GM18858 (cell line): ENCODE measurements around the gene TM4SF4.
"Not testable (repeated sequence)": the region's sequence is repeated elsewhere in the genome, so short reads cannot be mapped to it uniquely, and the experiment has no call there.

Source experiments
- ATAC-seq: cut with Tn5 transposase; IDR thresholded peaks from one replicate; pipeline ENCODE4 v1.9.1; 2021; ENCODE audit not compliant: unreplicated experiment

TM4SF4 gene

DNA sequence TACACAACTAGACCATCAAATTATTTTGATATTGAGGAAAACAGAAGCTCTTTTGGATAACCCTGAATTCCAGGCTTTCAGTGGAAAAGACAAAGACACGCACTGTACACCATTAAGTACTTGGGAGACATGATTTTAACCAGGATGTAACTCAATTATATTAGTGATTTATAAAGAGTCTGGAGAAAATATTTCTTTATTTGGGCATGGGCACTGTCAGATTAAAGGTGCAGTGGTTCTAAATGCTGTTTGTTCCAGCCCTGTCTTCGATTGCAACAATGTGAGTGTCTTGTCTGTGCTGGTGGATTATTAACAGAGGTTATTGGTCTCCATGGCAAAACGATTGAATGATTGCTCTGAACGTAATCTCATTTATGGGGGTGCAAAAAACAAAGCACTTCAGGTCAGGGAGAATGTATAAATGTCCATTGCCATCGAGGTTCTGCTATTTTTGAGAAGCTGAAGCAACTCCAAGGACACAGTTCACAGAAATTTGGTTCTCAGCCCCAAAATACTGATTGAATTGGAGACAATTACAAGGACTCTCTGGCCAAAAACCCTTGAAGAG is at the start of gene TM4SF4:
Gene TM4SF4 (plus strand): TSS at position 448 of the 568 bp plus-strand sequence. CDS start 181 bp downstream, outside the sequence.
- ATAC-seq, result no peak

GRCh38 chr3:149424918-149425317 is 49.6 kb upstream of the TM4SF4 start:
- ATAC-seq, result no peak

GRCh38 chr3:149426325-149426724 is 48.2 kb upstream of the TM4SF4 start:
- no peak for ATAC-seq

DNA sequence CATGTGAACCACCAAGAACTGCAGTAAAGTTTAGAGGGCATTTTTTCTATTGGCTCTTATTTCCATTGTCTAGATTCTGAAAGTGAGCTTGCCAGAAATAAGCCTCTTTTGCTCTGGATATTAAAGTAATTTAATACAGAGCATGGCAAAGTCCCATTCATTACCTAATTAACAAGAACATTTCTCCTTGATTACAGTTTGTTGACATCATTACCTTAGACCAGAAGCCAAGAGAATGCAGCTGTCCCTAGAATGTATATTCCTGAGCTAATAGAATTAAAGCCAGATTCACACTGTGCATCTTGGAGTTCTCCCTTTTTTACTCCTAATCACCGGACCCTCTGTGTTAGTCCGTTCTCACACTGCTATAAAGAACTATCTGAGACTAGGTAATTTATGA is 46.4 kb upstream of the TM4SF4 start:
- no peak for ATAC-seq

- ATAC-seq, result no peak
Observed at GRCh38 chr3:149430216-149430615, 44.3 kb upstream of the TM4SF4 start.

DNA sequence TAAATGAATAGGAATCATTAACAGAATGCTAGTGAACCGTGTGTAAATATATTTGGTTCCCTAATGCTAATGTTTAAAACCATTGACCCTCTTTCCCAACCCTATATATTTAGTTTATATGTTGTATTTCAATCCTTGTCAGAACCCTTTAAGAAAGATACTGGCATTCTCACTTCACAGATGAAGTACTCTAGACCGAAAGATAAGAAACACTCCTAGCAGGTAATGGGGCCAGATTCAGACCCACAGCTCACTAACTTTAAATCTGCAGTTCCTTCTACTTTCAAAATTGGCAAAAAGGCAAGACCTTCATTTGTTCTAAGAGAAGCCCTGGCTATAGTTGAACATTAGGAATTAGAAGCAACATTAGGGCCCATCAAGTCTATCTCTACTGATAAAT is 42.3 kb upstream of the TM4SF4 start:
- no peak for ATAC-seq

DNA sequence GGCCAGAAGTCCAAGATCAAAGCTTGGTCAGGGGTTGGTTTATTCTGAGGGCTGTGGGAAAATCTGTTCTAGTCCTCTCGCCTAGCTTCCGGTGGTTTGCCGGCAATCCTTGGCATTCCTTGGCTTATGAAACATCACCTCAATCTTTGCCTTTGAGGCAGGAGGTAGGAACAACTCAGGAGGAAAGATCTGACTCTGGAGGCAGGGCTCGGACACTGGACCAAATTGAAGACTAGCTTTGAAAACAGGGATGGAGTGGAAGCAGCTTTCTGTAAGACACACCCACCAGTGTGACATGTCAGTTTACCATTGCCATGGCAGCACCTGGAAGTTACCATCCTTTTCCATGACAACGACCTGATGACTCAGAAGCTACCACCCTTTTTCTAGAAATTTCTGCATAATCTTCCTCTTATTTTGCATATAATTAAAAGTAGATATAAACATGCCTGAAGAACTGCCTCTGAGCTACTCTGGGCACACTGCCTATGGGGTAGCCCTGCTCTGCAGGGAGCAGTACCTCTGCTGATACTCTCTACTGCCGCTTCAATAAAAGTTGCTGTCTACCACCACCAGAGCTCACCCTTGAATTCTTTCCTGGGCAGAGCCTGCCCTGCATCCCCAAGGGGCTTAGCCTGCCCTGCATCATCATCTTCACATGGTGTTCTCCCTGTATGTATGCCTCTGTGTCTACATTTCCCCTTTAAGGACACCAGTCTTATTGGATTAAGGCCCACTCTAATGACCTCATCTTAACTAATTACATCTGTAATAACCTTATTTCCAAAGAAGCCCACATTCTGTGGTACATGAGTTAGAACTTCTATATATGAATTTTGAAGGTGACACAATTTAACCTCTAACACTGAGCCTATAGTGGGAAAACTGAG is 38.3 kb upstream of the TM4SF4 start:
- ATAC-seq, result no peak

DNA sequence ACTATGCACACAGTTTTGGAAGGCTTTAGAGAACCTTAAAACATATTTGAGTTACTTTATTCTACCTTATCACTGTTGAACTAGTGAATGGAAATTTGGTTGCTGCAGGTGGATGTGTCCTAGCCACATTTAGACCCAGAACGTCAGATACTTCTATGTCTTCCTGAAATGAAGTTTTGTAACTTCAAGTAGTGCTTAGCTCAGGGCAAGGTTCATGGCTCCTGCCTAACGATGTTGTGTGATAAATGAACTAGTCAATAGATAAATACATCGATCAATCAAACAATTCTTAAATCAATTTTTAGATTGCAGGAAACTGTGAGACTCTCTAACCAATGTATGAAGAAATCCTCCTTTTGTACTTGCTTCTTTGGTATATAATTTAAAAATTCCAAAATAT is 37.2 kb upstream of the TM4SF4 start:
- no peak for ATAC-seq

DNA sequence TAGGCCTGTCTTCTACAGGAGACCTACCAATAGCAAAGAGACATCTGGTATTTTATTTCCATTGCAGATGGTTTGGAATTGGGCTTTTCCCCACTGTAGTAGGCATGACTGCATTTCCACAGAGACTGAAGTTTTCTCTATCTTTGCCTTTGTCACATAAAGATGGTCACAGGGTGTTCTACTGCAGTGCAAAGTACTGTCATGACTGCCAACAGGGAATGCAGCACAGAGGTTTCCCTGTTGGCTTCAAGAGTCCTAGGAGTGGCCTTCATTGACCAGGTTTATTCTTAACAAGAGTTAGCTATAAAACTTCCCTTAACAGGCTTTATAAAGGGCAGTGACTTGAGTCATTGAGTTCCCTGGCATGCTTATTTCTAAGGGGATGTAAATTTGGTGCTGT is 36.8 kb upstream of the TM4SF4 start:
- no peak for ATAC-seq

- no peak for ATAC-seq
Observed at GRCh38 chr3:149438981-149439380, 35.5 kb upstream of the TM4SF4 start.

DNA sequence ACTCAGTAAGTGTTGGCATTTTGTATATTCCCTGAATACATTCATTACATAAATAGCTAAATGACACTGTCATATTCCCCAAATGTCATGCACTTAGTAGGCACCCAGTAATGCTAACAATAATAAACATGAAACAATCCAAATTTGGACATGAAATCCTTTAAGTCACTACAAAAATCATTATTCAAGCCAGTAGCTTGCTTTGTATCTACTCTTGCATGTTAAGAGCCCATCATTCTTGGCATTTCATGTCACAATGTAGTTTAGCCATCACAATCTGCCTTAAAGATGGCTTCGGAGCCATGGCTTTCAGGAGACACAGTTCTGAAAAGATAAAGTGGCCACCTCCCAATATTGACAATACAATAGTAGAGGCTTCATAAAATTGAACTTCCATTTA is 32.9 kb upstream of the TM4SF4 start:
- no peak for ATAC-seq

- ATAC-seq, result no peak
Observed at GRCh38 chr3:149442043-149442442, 32.5 kb upstream of the TM4SF4 start.

DNA sequence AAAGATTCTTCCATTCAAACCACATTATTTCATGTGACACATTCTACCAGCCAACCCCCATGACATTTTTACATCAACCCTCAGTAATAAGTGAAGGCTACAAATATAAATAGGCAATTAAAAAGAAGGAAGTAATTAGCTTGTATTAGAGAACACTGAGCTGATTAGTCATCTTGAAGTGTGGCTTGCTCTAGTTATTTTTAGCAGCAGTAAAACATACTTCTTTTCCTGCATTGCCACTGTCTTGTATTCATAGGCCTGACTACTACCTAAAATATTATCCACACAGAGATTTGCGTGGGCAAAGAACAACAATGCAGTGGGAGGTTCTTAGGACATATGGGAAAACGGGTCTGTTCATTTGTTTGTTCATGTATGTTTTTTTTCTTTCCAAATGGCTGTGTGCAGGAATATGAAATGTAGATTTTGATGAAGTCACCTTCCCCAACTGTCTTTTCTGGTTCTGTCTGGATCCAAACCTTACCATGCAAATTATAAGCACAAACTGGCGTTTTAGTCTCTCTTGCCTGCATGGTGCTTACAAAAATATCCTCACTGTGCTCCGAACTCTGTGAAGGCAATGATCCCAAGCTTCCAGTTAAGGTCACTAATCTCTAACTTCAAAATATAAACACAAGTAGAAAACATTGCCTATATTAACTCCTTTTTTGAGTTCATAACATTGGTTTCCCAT is 31.5 kb upstream of the TM4SF4 start:
- ATAC-seq, result no peak

- ATAC-seq, result no peak
Observed at GRCh38 chr3:149443545-149443912, 31.0 kb upstream of the TM4SF4 start.

DNA sequence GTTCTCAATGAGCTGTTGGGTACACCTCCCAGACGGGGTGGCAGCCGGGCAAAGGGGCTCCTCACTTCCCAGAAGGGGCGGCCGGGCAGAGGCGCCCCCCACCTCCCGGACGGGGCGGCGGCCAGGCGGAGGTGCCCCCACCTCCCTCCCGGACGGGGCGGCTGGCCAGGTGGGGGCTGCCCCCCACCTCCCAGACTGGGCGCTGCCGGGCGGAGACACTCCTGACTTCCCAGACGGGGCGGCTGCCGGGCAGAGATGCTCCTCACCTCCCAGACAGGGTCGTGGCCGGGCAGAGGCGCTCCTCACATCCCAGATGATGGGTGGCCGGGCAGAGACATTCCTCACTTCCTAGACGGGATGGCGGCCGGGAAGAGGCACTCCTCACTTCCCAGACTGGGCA is 29.6 kb upstream of the TM4SF4 start:
- ATAC-seq, result not testable (repeated sequence)

- ATAC-seq, result no peak
Observed at GRCh38 chr3:149448331-149448831, 26.1 kb upstream of the TM4SF4 start.

DNA sequence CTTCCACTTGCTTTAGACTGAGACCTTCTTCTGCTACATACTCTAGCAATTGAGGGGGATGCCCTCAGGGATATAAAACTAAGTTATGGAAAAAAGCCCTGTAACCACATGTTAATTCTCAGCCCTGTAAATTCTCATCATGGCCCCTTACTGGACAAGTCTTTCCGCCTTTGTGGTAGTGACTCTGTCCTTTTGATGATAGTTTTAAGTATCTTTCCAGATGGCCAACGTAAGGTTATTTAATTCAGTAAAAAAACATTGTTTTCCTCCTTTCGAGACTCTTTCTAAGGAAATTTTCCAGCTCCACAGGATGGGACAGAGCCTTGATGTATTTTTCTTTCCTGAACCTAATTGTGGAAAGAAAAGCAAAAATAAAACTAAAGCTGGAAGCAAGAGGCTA is 25.3 kb upstream of the TM4SF4 start:
- no peak for ATAC-seq

GRCh38 chr3:149449799-149450198 is 24.7 kb upstream of the TM4SF4 start:
- no peak for ATAC-seq

DNA sequence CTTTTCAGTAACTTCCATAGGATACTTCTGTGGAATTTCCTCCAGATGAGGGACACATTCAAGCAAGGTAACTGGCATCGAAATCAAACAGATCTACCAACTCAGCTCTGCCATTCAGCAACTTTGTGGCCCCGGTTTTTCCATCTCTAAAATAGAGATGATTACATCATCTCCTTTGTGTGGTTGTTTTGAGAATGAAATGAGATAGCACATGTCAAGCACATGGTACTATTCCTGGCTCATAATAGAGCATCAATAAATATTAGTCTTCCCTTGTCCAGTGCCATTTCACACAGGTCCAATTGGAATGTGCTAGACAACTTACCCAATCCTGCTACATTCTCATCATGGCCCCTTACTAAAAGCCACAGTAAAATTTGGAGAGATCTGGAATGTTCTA is 24.2 kb upstream of the TM4SF4 start:
- no peak for ATAC-seq

DNA sequence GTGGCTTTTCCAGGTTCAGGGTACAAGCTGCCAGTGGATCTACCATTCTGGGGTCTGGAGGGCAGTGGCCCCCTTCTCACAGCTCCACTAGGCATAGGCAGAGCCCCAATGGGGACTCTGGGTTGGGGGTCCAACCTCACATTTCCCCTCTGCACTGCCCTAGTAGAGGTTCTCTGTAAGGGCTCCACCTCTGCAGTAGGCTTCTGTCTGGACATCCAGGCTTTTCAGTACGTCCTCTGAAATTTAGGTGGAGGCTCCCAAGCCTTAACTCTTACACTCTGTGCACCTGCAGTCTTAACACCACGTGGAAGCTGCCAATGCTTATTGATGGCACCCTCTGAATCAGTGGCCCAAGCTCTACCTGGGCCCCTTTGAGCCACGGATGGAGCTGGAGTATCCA is 22.5 kb upstream of the TM4SF4 start:
- no peak for ATAC-seq

- ATAC-seq, result no peak
Observed at GRCh38 chr3:149453140-149453805, 21.2 kb upstream of the TM4SF4 start.
